Non-pigmented ciliary epithelial cell (primary cell): Measurements from ENCODE around the gene MTREX.
A peak's percentile ranks its signal among the peaks of the same experiment; 100 is the strongest.

ENCODE experiments used
- DNase-seq: peaks from one replicate; pipeline ENCODE4 v3.0.0-alpha.2; 2010; ENCODE audit warnings: low read depth

The MTREX gene

GRCh38 chr5:55324815-55325418 is 17.1 kb downstream of the MTREX start:
- no peak for DNase-seq

- DNase-seq: no peak
Measured at GRCh38 chr5:55325621-55326020, 17.8 kb downstream of the MTREX start.

GRCh38 chr5:55327281-55327680 is 19.5 kb downstream of the MTREX start:
- DNase-seq: no peak

DNA sequence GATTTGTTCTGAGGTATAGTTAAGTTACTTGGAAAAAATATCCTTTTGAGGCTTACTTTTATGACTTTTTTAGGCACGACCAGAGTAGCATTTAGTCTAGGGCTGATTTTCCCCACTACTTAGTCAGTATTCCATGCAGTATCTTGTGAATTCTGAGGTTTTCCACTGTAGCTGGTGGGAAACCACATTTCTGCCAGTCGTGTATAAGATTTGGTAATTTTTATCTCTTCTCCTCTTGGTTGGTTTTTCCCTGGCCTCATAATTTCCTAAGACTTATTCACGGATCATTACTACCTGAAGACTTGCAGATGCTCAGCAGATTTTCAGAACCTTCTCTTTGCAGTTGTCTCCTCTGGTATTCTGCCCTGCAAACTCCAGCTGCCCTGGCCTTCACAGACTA is 23.5 kb downstream of the MTREX start:
- DNase-seq: no peak

DNA sequence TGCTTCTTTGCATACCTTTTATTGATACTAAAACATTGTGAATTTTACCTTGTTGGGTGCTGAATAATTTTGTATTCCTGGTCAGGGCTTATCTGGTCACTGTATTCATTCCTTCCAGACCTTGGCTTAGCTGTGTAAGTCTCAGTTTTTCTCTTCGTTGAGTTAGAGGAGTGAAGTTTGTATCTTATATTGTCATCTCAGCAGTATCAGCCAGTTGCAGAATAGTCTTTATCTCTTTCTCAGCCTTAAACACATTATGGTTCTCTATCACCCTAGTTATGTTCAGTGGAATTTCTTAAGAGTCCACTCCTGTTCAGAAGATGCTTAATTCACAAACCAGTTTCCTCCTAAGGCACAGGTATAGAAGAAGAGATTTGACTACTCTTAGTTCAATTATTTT is 25.2 kb downstream of the MTREX start:
- DNase-seq: no peak

DNA sequence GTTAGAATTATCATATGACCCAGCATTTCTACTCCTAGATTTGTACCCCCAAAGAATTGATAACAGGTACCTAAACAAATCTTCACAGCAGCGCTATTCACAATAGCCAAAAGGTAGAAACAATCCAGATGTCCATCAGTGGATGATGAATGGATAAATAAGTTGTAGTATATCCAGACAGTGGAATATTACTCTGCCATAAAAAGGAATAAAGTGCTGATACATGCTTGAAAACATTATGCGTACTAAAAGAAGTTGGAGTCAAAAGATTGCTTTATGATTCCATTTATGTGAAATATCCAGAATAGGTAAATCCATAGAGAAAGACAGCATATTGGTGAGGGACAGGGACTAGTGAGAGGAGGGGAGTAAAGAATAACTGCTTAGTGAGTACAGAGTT is 26.0 kb downstream of the MTREX start:
- no peak for DNase-seq

GRCh38 chr5:55338092-55338613 is 30.4 kb downstream of the MTREX start:
- no peak for DNase-seq

DNA sequence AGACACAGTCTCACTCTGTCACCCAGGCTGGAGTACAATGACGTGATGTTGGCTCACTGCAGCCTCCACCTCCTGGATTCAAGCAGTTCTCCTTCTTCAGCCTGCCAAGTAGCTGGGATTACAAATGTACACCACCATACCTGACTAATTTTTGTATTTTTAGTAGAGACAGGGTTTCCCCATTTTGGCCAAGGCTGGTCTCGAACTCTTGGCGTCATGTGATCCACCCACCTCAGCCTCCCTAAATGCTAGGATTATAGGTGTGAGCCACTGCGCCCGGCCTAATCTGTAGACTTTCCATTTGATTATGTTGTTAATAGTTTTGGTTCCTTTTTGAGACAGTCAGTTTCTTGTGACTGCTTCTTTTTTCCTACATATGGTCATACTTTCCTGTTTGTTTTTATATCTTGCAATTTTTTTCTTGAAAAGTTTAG is 31.0 kb downstream of the MTREX start:
- DNase-seq: no peak

GRCh38 chr5:55343107-55343506 is 35.3 kb downstream of the MTREX start:
- DNase-seq: no peak

- no peak for DNase-seq
Measured at GRCh38 chr5:55343609-55344008, 35.8 kb downstream of the MTREX start.

- peak; percentile 41 for DNase-seq
Measured at GRCh38 chr5:55344392-55344992, 36.7 kb downstream of the MTREX start.

- no peak for DNase-seq
Measured at GRCh38 chr5:55345327-55345726, 37.5 kb downstream of the MTREX start.

- DNase-seq: no peak
Measured at GRCh38 chr5:55347786-55348185, 40.0 kb downstream of the MTREX start.

GRCh38 chr5:55350754-55351153 is 43.0 kb downstream of the MTREX start:
- DNase-seq: no peak

GRCh38 chr5:55356896-55357295 is 49.1 kb downstream of the MTREX start:
- DNase-seq: no peak

DNA sequence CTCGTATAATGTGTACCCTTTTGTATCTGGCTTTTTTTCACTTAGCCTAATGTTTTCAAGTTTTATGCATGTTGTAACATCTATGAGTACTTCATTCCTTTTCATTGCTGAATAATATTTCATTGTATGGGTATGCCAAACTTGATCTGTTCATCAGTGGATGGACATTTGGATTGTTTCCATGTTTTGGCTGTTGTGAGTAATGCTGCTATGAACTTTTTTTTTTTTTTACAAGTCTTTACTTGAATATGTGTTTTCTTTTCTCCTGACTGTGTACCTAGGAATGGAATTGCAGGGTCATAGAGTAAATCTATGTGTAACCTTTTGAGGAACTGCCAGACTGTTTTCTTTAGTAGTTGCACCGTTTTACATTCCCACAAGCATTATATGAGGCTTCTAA is 52.4 kb downstream of the MTREX start:
- DNase-seq: no peak

- DNase-seq: no peak
Measured at GRCh38 chr5:55363856-55364255, 56.1 kb downstream of the MTREX start.

- DNase-seq: no peak
Measured at GRCh38 chr5:55364537-55365055, 56.8 kb downstream of the MTREX start.

GRCh38 chr5:55370291-55370925 is 62.6 kb downstream of the MTREX start:
- DNase-seq: no peak

GRCh38 chr5:55371145-55371544 is 63.4 kb downstream of the MTREX start:
- DNase-seq: no peak

DNA sequence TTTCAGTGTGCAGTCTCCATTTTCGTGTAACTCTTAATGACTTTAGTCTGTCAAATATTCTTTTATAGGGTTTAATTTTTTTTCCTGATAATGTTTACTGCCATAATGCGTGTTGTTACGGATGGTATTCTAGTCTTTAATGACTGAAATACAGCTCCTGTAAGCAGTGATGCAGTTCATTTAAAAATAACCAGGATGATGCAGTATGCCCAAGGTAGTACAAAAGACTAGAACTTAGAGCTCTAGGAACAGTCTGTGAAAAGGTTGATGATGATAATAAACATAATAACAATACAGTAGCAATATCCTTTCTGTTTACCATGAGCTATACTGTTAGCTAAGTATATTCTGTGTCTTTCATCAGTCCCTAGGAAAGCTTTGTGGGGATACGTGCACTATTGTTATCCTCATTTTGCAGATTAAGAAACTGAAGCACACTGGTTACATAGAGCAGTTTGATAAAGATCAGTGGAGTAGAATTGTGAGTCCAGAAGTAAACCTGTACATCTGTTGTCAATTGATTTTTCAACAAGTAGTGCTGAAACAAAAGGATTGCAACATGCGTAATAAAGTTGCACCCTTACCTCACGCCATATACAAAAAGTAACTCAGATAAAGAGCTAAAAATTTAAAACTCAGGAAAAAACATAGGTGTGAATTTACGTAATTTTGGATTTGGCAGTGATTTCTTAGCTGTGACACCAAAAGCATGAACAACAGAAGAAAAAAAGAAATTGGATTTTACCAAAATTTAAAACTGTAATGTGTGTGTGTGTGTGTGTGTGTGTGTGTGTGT is 64.5 kb downstream of the MTREX start:
- no peak for DNase-seq

- no peak for DNase-seq
Measured at GRCh38 chr5:55377810-55378209, 70.0 kb downstream of the MTREX start.
